HG02678 (cell line): ENCODE results near the gene KCNQ1OT1.
A peak's percentile ranks its signal among the peaks of the same experiment; 100 is the strongest.

Experiments
- ATAC-seq: cut with Tn5 transposase; IDR thresholded peaks from one replicate; pipeline ENCODE4 v1.9.1; 2021; ENCODE audit warnings: mild to moderate bottlenecking, moderate library complexity; ENCODE audit not compliant: unreplicated experiment

Gene KCNQ1OT1

GRCh38 chr11:2703363-2704141 lies 3.8 kb upstream of the KCNQ1OT1 start:
- ATAC-seq: no peak

- no peak for ATAC-seq
Measured at GRCh38 chr11:2702771-2703362, 3.1 kb upstream of the KCNQ1OT1 start.

- ATAC-seq: no peak
Measured at GRCh38 chr11:2701898-2702434, 2.2 kb upstream of the KCNQ1OT1 start.

- no peak for ATAC-seq
Measured at GRCh38 chr11:2701230-2701629, 1.4 kb upstream of the KCNQ1OT1 start.

GRCh38 chr11:2700415-2701211 lies 819 bp upstream of the KCNQ1OT1 start:
- no peak for ATAC-seq

GRCh38 chr11:2699185-2699530 lies 636 bp downstream of the KCNQ1OT1 start:
- ATAC-seq: no peak

GRCh38 chr11:2698386-2699184 lies 1.2 kb downstream of the KCNQ1OT1 start:
- no peak for ATAC-seq

- ATAC-seq: no peak
Measured at GRCh38 chr11:2697866-2698265, 1.9 kb downstream of the KCNQ1OT1 start.

GRCh38 chr11:2696455-2696854 lies 3.3 kb downstream of the KCNQ1OT1 start:
- ATAC-seq: no peak

- no peak for ATAC-seq
Measured at GRCh38 chr11:2694995-2695939, 4.5 kb downstream of the KCNQ1OT1 start.

GRCh38 chr11:2694495-2694894 lies 5.3 kb downstream of the KCNQ1OT1 start:
- ATAC-seq: no peak

GRCh38 chr11:2693271-2694261 lies 6.2 kb downstream of the KCNQ1OT1 start:
- no peak for ATAC-seq

- no peak for ATAC-seq
Measured at GRCh38 chr11:2691991-2692875, 7.6 kb downstream of the KCNQ1OT1 start.

GRCh38 chr11:2691355-2691761 lies 8.4 kb downstream of the KCNQ1OT1 start:
- ATAC-seq: no peak

GRCh38 chr11:2690596-2691354 lies 9.0 kb downstream of the KCNQ1OT1 start:
- no peak for ATAC-seq

- ATAC-seq: peak; percentile 48
Measured at GRCh38 chr11:2689651-2690575, 9.9 kb downstream of the KCNQ1OT1 start.
